Muscle of leg (tissue), 11 donors: ENCODE measurements around the gene LUC7L. TPM values are rescaled to one million over a fixed set of nuclear protein-coding genes. Genes with fewer than 3 reads are reported as not detected.
A peak's percentile ranks its signal among the peaks of the same experiment; 100 is the strongest.
"Not testable (repeated sequence)": the region's sequence is repeated elsewhere in the genome, so short reads cannot be mapped to it uniquely, and the experiment has no call there.

Source experiments
- DNase-seq: peaks from one replicate; pipeline ENCODE4 v3.0.0; 2013
- H3K27ac ChIP-seq: one replicate; pipeline ENCODE4 v1.5.1; 2013; ENCODE audit warnings: mild to moderate bottlenecking, low read length, control low read depth
- H3K27me3 ChIP-seq: one replicate; pipeline ENCODE4 v1.6.1; 2013; ENCODE audit warnings: low read length; ENCODE audit not compliant: control insufficient read depth, insufficient read depth
- H3K36me3 ChIP-seq: one replicate; pipeline ENCODE4 v1.6.1; 2013; ENCODE audit warnings: low read length; ENCODE audit not compliant: control insufficient read depth, insufficient read depth
- H3K4me1 ChIP-seq: one replicate; pipeline ENCODE4 v1.6.1; 2013; ENCODE audit warnings: low read length; ENCODE audit not compliant: control insufficient read depth, insufficient read depth
- H3K4me3 ChIP-seq: one replicate; pipeline ENCODE4 v1.5.1; 2013; ENCODE audit warnings: low read length, control low read depth
- H3K9me3 ChIP-seq: replicated peaks from 2 replicates; pipeline ENCODE4 v1.6.1; 2013; ENCODE audit warnings: low read depth, low read length; ENCODE audit not compliant: control insufficient read depth
- WGBS: methylation state at CpG from one replicate; pipeline ENCODE4 v1.1.5; 2013; ENCODE audit warnings: missing lambda C conversion rate; ENCODE audit not compliant: insufficient coverage; 5-methylcytosine and 5-hydroxymethylcytosine counted together
- polyA plus RNA-seq, 8 donors: library from polyadenylated mRNA; unstranded; fragments of 120-200 nt; gene quantifications; one replicate each; pipeline versions ENCODE4 v1.2.1 to v1.2.3, GENCODE V29; 2013; ENCODE audit warnings: inconsistent platforms in 1 of 8, low replicate concordance in 1 of 8; ENCODE audit not compliant: insufficient read length in 8 of 8, insufficient read depth in 1 of 8
- total RNA-seq: library from RNA; stranded (reverse); fragments of 120-200 nt; gene quantifications from one replicate; pipeline ENCODE4 v1.2.4, GENCODE V29; 2013

Gene LUC7L
- total and polyA plus RNA-seq, 9 donors, result 59.1 to 89.4 (median 67.4) TPM

GRCh38 chr16:159136-159849 is 70.0 kb downstream of the LUC7L start:
- Histone ChIP-seq H3K27me3 (peaks cover 53% of the 10 kb centered on the region), H3K9me3 (no peaks in the 10 kb centered on the region), H3K36me3 (no peaks in the 10 kb centered on the region), H3K4me1 (peaks cover 8% of the 10 kb centered on the region), H3K27ac (no peak overlapping the region), H3K4me3 (no peak overlapping the region)
- no peak for DNase-seq
- WGBS, result 37% methylated on average over 6 of the region's 6 CpGs

DNA sequence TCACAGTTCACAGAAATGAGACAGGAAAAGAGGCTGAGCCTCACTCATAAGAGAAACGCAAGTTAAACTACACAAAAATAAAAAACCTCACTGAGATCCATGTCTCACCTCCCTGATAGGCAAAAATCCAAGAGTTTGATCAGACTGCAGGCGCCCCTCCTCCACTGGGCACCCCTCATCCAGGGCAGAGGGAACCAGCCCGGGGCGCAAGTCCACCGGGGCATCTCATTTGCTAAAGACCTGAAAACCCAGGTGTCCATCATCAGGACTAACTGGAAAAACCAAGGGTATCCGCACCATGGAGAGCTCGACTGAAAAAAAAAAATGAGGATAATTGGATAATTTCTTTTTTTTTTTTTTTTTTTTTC is 74.2 kb downstream of the LUC7L start:
- DNase-seq, result no peak
- no peaks in the 10 kb centered on the region for H3K9me3 ChIP-seq
- 43% methylated on average over 1 of the region's 7 CpGs for WGBS
- peaks cover 44% of the 10 kb centered on the region for H3K27me3 ChIP-seq
- no peak overlapping the region for H3K4me3 ChIP-seq
- peaks cover 10% of the 10 kb centered on the region for H3K4me1 ChIP-seq
- no peak overlapping the region for H3K27ac ChIP-seq
- no peaks in the 10 kb centered on the region for H3K36me3 ChIP-seq

- Histone ChIP-seq H3K4me1 (peaks cover 10% of the 10 kb centered on the region), H3K9me3 (no peaks in the 10 kb centered on the region), H3K27ac (no peak overlapping the region), H3K27me3 (peaks cover 43% of the 10 kb centered on the region), H3K36me3 (no peaks in the 10 kb centered on the region), H3K4me3 (peak overlapping the region; percentile 53)
- peak; percentile 75 for DNase-seq
- WGBS, result under 1% methylated on average over 32 of the region's 59 CpGs
Observed at GRCh38 chr16:154217-155030, 74.8 kb downstream of the LUC7L start.

GRCh38 chr16:153550-154216 is 75.6 kb downstream of the LUC7L start:
- H3K27ac ChIP-seq, H3K36me3 ChIP-seq, DNase-seq, H3K9me3 ChIP-seq, H3K4me1 ChIP-seq, H3K4me3 ChIP-seq: not testable (repeated sequence)
- H3K27me3 ChIP-seq, result peaks cover 45% of the 10 kb centered on the region
- no CpG with 5 or more reads among the region's 74 CpGs for WGBS

DNA sequence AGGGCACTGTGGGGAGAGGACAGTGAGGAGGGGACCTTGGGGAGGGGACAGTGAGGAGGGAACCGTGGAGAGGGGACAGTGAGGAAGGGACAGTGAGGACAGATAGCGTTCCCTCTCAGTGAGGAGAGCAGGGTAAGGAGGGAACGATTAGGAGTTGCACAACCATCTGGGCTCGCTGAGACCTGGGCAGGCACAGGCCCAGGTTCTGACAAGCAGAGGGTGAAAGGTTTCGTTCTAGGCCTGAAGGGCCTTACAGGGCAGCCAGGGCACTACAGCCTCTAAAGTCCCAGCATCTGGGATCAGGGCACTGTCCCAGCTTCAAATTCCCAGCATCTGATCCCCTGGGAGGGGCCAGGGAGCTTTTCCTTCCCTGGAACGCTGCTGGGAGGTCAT is 76.1 kb downstream of the LUC7L start:
- not testable (repeated sequence) for H3K4me1 ChIP-seq, H3K27ac ChIP-seq, DNase-seq, H3K36me3 ChIP-seq, H3K4me3 ChIP-seq, H3K9me3 ChIP-seq
- peaks cover 46% of the 10 kb centered on the region for H3K27me3 ChIP-seq
- 43% methylated on average over 1 of the region's 6 CpGs for WGBS

GRCh38 chr16:152141-153128 is 76.8 kb downstream of the LUC7L start, which contains the start of gene HBZ:
Gene HBZ, plus strand, starts transcription at chr16:152644. Its CDS starts 266 bp downstream, at chr16:152910.
- no peak for DNase-seq
- H3K4me3 ChIP-seq, result no peak within 1 kb of the TSS
- no peak within 1 kb of the TSS for H3K27ac ChIP-seq
- H3K36me3 ChIP-seq, result no peaks in the 10 kb centered on the region
- WGBS, result 68% methylated on average over 12 of the region's 17 CpGs
- H3K27me3 ChIP-seq, result peaks cover 43% of the 10 kb centered on the region
- peaks cover 10% of the 10 kb centered on the region for H3K4me1 ChIP-seq
- H3K9me3 ChIP-seq, result no peaks in the 10 kb centered on the region

DNA sequence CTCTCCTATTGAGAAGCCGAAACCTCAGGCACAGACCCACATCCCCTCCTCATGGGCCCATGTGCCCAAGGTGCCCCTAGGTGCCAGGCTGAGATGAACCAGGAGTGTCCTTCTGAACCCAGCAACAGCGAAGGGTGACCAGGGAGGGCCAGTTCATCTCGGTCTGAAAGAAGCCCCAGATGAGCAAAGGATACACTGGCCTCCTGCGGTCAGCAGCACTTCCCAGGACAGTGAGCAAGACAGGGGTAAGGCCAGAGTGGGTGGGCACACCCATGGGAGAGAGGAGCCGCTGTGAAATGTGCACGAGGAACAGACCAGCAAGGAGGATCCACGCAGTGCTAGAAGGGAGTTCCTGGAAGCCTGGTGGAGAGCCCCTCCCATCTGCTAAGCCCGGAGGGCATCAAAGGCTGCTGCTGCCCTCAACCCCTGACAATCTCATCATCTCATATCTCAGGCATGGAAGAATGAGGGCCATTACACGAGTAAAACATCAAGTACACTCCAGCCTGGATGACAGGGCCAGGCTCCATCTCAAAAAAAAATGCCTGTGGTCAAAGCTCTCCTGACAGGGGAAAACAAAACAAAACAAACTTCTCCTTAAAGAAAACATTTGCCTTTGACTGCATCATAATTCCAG is 80.1 kb downstream of the LUC7L start:
- 55% methylated on average over 9 of the region's 9 CpGs for WGBS
- DNase-seq, result no peak
- Histone ChIP-seq H3K27me3 (peaks cover 19% of the 10 kb centered on the region), H3K27ac (no peak overlapping the region), H3K36me3 (no peaks in the 10 kb centered on the region), H3K9me3 (no peaks in the 10 kb centered on the region), H3K4me1 (no peaks in the 10 kb centered on the region), H3K4me3 (no peak overlapping the region)

GRCh38 chr16:146646-147045 is 82.6 kb downstream of the LUC7L start:
- Histone ChIP-seq H3K4me1 (no peaks in the 10 kb centered on the region), H3K4me3 (no peak overlapping the region), H3K36me3 (no peaks in the 10 kb centered on the region), H3K9me3 (no peaks in the 10 kb centered on the region), H3K27me3 (peaks cover 13% of the 10 kb centered on the region), H3K27ac (no peak overlapping the region)
- WGBS, result no CpG with 5 or more reads among the region's 2 CpGs
- DNase-seq, result no peak

GRCh38 chr16:144797-145252 is 84.4 kb downstream of the LUC7L start:
- DNase-seq, result no peak
- 78% methylated on average over 13 of the region's 14 CpGs for WGBS
- no peak overlapping the region for H3K27ac ChIP-seq

More at GRCh38 chr16:144797-145252, 84.4 kb downstream of the LUC7L start:
- H3K4me3 ChIP-seq, result no peak overlapping the region
- no peaks in the 10 kb centered on the region for H3K9me3 ChIP-seq
- H3K36me3 ChIP-seq, result no peaks in the 10 kb centered on the region
- H3K27me3 ChIP-seq, result peaks cover 11% of the 10 kb centered on the region
- no peaks in the 10 kb centered on the region for H3K4me1 ChIP-seq
